ENCODE results near the gene EID2B. TPM values are rescaled to one million over a fixed set of nuclear protein-coding genes. Genes with fewer than 3 reads are reported as not detected.

The EID2B gene
- total and polyA plus RNA-seq, 9 of the 15 experiments (the other 6 are each of a cell fraction or from before 2014, with no cell fraction given), result 2.8 to 8.8 (median 4.8) TPM

DNA sequence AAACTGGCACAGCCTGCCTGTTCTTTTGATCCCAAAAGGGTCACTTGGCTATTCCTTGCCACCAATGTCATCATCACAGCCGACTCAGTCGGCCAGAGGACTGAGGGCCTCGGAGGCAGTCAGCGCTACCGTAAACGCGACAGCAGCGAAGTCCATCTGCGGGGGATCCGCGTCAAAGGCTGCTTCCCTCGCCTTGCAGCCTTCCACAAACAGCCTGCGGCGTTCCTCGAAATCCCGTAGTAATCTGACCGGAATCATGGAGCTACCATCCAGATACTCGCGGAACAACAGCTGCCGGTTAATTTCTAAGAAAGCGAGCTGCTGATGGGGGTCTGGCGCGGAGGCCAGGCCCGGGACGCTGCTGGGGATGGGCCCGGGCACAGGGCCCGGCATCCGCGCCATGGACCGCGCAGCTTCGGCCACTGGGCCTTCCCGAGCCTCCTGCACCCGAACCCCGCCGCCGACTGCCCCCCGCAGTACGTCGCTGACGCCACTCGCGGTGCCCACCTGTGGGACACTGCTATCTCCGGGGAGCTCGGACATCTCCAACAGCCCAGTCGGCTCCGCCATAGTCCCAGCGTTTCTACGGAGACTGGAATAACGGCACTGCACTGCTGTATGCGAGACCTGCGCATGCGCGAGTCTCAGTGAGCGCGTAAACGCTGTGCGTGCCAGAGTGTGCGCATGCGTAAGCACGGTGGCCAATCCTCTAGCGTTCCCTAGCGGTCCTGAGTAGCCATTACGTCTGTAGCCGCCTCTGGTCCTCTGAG, at the start of gene EID2B (continued):
- TF ChIP-seq EP400 (IDR thresholded peaks at IDR 0.05) (0 out of 2 replicates have a peak, but pooled peaks have one; percentile 29), POLR2AphosphoS5 (IDR thresholded peaks at IDR 0.05; ENCODE audit: control insufficient read depth, insufficient read depth, low read depth, low read length) (peak; percentile 60; the same call in 1 of the 2 replicates), SRF (CRISPR knock-in tag; IDR thresholded peaks at IDR 0.05) (peak in 1 of 2 experiments; percentile 43; a peak in 1 of 4 replicates), ZNF124 (CRISPR knock-in tag; IDR thresholded peaks at IDR 0.05) (no peak), MEF2D (tag; conservative IDR thresholded peaks at IDR 0.05; ENCODE audit: low read depth) (no peak), SRSF1 (IDR thresholded peaks at IDR 0.05; ENCODE audit: low read depth, low read length) (no peak), TBP (optimal IDR thresholded peaks at IDR 0.05; ENCODE audit: low read depth, low read length) (peak; percentile 79), POLR2G (IDR thresholded peaks at IDR 0.05; ENCODE audit: low read depth, low read length) (peak; percentile 81), SRSF7 (optimal IDR thresholded peaks at IDR 0.05; ENCODE audit: low read depth, low read length) (no peak), SPI1 (IDR thresholded peaks at IDR 0.05; ENCODE audit: borderline replicate concordance, low read depth, low read length) (no peak), ATF1 (CRISPR knock-in tag; IDR thresholded peaks at IDR 0.05) (no peak), ATF1 (tag; IDR thresholded peaks at IDR 0.05) (peak; percentile 63; the same call in 1 of the 2 replicates), FOXJ2 (tag; IDR thresholded peaks at IDR 0.05) (peak; percentile 73; the same call in 1 of the 2 replicates), CBFB (CRISPR knock-in tag; IDR thresholded peaks at IDR 0.05) (no peak), ZNF583 (CRISPR knock-in tag; IDR thresholded peaks at IDR 0.05) (no peak), ZNF232 (CRISPR knock-in tag; IDR thresholded peaks at IDR 0.05) (no peak), CREM (IDR thresholded peaks at IDR 0.05; ENCODE audit: low read depth) (peak; percentile 87), ZNF431 (CRISPR knock-in tag; IDR thresholded peaks at IDR 0.05) (no peak)
- TF ChIP-seq, protein P1, sequence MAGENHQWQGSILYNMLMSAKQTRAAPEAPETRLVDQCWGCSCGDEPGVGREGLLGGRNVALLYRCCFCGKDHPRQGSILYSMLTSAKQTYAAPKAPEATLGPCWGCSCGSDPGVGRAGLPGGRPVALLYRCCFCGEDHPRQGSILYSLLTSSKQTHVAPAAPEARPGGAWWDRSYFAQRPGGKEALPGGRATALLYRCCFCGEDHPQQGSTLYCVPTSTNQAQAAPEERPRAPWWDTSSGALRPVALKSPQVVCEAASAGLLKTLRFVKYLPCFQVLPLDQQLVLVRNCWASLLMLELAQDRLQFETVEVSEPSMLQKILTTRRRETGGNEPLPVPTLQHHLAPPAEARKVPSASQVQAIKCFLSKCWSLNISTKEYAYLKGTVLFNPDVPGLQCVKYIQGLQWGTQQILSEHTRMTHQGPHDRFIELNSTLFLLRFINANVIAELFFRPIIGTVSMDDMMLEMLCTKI (IDR thresholded peaks at IDR 0.05; ENCODE audit: partially characterized antibody), result no peak
- TF ChIP-seq, protein P2, sequence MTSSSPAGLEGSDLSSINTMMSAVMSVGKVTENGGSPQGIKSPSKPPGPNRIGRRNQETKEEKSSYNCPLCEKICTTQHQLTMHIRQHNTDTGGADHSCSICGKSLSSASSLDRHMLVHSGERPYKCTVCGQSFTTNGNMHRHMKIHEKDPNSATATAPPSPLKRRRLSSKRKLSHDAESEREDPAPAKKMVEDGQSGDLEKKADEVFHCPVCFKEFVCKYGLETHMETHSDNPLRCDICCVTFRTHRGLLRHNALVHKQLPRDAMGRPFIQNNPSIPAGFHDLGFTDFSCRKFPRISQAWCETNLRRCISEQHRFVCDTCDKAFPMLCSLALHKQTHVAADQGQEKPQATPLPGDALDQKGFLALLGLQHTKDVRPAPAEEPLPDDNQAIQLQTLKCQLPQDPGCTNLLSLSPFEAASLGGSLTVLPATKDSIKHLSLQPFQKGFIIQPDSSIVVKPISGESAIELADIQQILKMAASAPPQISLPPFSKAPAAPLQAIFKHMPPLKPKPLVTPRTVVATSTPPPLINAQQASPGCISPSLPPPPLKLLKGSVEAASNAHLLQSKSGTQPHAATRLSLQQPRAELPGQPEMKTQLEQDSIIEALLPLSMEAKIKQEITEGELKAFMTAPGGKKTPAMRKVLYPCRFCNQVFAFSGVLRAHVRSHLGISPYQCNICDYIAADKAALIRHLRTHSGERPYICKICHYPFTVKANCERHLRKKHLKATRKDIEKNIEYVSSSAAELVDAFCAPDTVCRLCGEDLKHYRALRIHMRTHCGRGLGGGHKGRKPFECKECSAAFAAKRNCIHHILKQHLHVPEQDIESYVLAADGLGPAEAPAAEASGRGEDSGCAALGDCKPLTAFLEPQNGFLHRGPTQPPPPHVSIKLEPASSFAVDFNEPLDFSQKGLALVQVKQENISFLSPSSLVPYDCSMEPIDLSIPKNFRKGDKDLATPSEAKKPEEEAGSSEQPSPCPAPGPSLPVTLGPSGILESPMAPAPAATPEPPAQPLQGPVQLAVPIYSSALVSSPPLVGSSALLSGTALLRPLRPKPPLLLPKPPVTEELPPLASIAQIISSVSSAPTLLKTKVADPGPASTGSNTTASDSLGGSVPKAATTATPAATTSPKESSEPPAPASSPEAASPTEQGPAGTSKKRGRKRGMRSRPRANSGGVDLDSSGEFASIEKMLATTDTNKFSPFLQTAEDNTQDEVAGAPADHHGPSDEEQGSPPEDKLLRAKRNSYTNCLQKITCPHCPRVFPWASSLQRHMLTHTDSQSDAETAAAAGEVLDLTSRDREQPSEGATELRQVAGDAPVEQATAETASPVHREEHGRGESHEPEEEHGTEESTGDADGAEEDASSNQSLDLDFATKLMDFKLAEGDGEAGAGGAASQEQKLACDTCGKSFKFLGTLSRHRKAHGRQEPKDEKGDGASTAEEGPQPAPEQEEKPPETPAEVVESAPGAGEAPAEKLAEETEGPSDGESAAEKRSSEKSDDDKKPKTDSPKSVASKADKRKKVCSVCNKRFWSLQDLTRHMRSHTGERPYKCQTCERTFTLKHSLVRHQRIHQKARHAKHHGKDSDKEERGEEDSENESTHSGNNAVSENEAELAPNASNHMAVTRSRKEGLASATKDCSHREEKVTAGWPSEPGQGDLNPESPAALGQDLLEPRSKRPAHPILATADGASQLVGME (CRISPR knock-in tag; IDR thresholded peaks at IDR 0.05), result peak; percentile 75; the same call in 1 of the 2 replicates
- TF ChIP-seq, protein P3, sequence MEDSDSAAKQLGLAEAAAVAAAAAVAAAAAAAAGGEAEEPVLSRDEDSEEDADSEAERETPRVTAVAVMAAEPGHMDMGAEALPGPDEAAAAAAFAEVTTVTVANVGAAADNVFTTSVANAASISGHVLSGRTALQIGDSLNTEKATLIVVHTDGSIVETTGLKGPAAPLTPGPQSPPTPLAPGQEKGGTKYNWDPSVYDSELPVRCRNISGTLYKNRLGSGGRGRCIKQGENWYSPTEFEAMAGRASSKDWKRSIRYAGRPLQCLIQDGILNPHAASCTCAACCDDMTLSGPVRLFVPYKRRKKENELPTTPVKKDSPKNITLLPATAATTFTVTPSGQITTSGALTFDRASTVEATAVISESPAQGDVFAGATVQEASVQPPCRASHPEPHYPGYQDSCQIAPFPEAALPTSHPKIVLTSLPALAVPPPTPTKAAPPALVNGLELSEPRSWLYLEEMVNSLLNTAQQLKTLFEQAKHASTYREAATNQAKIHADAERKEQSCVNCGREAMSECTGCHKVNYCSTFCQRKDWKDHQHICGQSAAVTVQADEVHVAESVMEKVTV (CRISPR knock-in tag; IDR thresholded peaks at IDR 0.05), result peak; percentile 96
